Inflammatory macrophage treated with lipopolysaccharide for 1 hour (primary cell): ENCODE measurements around the gene MUC5AC.
"Not testable (repeated sequence)": the region's sequence is repeated elsewhere in the genome, so short reads cannot be mapped to it uniquely, and the experiment has no call there.

Experiments
- DNase-seq, 2 donors: peaks; one replicate each; pipeline ENCODE4 v3.0.0-alpha.2; 2020 to 2022

MUC5AC gene

GRCh38 chr11:1179641-1180040, 21.9 kb downstream of the MUC5AC start:
- no peak for DNase-seq

DNA sequence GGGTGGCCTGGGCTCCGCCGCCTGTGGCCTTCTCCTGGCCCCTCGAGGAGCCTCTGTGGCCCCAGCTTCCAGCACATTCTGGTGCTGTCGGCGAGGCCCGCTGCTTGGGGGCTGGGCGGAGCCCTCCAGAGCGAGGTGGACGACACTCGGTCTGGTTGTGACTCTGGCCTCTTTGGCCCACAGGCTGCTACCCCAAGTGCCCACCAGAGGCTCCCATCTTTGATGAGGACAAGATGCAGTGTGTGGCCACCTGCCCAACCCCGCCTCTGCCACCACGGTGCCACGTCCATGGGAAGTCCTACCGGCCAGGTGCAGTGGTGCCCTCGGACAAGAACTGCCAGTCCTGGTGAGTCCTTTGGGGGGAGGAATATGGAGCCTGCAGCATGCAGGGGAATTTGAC, 22.4 kb downstream of the MUC5AC start:
- no peak for DNase-seq

DNA sequence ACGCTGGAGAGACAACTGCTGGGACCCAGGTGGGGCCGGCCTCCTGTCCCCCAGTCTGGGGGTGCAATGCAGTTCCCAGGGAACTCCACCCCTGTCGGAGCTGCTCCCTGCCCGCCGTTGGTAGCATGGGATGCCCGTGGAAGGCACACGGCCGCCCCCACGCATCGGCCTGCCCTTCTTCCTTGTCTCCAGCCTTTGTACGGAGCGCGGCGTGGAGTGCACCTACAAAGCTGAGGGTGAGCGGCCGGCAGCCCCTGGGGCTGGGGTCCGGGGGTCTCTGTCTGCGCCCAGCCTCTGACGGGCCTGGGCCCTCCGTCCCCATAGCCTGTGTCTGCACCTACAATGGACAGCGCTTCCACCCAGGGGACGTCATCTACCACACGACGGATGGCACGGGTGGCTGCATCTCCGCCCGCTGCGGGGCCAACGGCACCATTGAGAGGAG, 23.2 kb downstream of the MUC5AC start:
- DNase-seq, result no peak

- no peak for DNase-seq
Measured at GRCh38 chr11:1181420-1181819, 23.7 kb downstream of the MUC5AC start.

DNA sequence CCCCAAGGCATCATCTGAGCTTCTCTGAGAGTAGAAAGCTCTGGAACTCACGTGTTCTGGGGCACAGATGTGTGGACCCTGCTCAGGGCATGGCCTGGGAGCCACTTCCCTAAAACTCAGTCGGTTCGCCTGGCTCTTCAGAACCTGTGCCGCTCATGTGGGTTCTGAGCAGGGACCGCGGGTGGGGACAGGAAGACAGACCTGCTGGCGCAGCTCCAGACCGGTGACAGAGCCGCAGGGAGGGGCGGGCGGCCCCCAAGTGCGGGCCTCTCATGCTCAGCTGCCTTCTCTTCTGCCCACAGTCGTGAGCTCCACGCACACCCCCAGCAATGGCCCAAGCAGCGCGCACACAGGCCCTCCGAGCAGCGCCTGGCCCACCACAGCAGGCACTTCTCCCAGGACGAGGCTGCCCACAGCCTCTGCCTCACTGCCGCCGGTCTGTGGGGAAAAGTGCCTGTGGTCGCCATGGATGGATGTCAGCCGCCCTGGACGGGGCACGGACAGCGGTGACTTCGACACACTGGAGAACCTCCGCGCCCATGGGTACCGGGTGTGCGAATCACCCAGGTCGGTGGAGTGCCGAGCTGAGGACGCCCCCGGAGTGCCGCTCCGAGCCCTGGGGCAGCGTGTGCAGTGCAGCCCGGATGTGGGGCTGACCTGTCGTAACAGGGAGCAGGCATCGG, 24.2 kb downstream of the MUC5AC start:
- DNase-seq, result no peak

DNA sequence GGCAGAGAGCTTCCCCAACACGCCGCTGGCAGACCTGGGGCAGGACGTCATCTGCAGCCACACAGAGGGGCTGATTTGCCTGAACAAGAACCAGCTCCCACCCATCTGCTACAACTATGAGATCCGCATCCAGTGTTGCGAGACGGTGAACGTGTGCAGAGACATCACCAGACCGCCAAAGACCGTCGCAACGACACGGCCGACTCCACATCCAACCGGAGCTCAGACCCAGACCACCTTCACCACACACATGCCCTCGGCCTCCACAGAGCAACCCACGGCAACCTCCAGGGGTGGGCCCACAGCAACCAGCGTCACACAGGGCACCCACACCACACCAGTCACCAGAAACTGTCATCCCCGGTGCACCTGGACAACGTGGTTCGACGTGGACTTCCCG, 26.4 kb downstream of the MUC5AC start:
- not testable (repeated sequence) for DNase-seq

DNA sequence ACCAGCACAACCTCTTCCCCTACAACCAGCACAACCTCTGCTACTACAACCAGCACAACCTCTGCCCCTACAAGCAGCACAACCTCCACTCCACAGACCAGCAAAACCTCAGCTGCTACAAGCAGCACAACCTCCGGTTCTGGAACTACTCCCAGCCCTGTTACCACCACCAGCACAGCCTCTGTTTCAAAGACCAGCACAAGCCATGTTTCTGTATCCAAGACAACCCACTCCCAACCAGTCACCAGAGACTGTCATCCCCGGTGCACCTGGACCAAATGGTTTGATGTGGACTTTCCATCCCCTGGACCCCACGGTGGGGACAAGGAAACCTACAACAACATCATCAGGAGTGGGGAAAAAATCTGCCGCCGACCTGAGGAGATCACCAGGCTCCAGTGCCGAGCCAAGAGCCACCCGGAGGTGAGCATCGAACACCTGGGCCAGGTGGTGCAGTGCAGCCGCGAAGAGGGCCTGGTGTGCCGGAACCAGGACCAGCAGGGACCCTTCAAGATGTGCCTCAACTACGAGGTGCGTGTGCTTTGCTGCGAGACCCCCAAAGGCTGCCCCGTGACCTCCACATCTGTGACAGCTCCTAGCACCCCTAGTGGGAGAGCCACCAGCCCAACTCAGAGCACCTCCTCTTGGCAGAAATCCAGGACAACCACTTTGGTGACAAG, 30.8 kb downstream of the MUC5AC start:
- not testable (repeated sequence) for DNase-seq

GRCh38 chr11:1189816-1190215, 32.1 kb downstream of the MUC5AC start:
- DNase-seq, result not testable (repeated sequence)

DNA sequence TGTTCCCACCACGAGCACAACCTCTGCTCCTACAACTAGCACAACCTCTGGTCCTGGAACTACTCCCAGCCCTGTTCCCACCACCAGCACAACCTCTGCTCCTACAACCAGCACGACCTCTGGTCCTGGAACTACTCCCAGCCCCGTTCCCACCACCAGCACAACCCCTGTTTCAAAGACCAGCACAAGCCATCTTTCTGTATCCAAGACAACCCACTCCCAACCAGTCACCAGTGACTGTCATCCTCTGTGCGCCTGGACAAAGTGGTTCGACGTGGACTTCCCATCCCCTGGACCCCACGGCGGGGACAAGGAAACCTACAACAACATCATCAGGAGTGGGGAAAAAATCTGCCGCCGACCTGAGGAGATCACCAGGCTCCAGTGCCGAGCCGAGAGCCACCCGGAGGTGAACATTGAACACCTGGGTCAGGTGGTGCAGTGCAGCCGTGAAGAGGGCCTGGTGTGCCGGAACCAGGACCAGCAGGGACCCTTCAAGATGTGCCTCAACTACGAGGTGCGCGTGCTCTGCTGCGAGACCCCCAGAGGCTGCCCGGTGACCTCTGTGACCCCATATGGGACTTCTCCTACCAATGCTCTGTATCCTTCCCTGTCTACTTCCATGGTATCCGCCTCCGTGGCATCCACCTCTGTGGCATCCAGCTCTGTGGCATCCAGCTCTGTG, 34.2 kb downstream of the MUC5AC start:
- DNase-seq, result not testable (repeated sequence)

GRCh38 chr11:1192741-1193325, 35.1 kb downstream of the MUC5AC start:
- no peak for DNase-seq

DNA sequence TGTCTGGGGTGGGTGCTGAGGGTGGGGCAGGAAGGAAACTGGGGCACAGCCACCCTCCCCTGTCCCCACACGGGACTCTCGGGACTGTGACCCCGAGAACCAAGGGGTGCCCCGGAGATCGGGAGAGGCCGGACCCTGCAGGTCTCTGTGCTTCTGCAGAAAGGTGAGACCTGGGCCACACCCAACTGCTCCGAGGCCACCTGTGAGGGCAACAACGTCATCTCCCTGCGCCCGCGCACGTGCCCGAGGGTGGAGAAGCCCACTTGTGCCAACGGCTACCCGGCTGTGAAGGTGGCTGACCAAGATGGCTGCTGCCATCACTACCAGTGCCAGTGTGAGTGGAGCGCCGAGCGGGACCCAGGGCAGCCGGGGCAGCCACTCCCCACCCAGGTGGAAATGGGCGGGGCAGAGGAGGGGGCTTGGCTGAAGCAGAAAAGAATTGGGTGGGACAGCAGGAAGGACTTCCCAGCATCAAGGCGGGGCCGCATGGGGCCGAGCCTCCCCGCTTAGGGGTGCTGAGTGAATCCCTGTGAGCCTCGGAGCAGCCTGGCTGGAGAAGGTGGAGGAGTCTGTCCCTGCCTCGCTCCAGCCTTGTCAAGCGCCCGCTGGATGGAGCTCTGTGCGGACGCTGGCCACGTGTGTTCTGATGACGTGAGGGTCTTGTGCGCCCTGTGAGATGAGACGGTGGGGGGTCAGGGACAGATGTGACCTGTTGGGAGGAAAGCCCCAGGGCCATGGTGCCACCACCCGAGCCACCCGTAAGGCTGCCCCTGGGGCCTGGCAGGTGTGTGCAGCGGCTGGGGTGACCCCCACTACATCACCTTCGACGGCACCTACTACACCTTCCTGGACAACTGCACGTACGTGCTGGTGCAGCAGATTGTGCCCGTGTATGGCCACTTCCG, 35.8 kb downstream of the MUC5AC start:
- no peak for DNase-seq

GRCh38 chr11:1194231-1194976, 36.7 kb downstream of the MUC5AC start:
- no peak for DNase-seq

GRCh38 chr11:1194977-1195681, 37.4 kb downstream of the MUC5AC start:
- no peak for DNase-seq

- DNase-seq, result no peak
Measured at GRCh38 chr11:1195682-1196515, 38.1 kb downstream of the MUC5AC start.

GRCh38 chr11:1196516-1197391, 39.0 kb downstream of the MUC5AC start:
- no peak for DNase-seq

- no peak for DNase-seq
Measured at GRCh38 chr11:1197431-1197885, 39.7 kb downstream of the MUC5AC start.

DNA sequence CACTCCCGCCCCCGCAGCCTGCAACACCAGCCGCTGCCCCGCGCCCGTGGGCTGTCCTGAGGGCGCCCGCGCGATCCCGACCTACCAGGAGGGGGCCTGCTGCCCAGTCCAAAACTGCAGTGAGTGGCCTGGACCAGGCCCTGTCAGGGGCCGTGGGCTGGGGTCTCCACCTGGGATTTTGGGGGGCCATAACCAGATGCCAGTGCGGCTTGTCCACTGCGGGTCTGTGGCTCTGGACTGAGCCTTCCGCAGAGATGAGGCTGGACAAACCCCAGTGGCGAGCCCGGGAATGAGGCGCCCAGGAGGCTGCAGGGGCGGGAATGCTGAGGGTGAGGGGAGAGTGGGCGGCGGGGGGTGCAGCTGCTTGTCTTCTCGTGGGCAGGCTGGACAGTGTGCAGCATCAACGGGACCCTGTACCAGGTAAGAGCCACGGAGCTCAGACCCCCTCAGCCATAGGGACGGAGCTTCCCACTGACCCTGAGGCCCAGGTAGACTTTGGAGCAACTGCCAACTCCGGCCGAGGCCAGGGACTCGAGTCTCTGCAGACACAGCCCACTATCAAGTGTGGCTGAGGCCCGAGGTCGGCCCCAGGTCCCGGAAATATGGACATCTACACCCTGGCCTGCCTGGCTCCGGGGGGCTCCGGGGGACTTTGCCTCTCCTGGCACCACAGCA, 40.3 kb downstream of the MUC5AC start:
- no peak for DNase-seq

GRCh38 chr11:1198561-1199240, 40.9 kb downstream of the MUC5AC start:
- DNase-seq, result no peak
